ENCODE measurements around the gene FAM161B. TPM values are rescaled to one million over a fixed set of nuclear protein-coding genes. Genes with fewer than 3 reads are reported as not detected.
A peak's percentile ranks its signal among the peaks of the same experiment; 100 is the strongest.

FAM161B gene
- total RNA-seq, 4 donors from 2014 or later = 0.29 to 10.0 (median 4.9) TPM

DNA sequence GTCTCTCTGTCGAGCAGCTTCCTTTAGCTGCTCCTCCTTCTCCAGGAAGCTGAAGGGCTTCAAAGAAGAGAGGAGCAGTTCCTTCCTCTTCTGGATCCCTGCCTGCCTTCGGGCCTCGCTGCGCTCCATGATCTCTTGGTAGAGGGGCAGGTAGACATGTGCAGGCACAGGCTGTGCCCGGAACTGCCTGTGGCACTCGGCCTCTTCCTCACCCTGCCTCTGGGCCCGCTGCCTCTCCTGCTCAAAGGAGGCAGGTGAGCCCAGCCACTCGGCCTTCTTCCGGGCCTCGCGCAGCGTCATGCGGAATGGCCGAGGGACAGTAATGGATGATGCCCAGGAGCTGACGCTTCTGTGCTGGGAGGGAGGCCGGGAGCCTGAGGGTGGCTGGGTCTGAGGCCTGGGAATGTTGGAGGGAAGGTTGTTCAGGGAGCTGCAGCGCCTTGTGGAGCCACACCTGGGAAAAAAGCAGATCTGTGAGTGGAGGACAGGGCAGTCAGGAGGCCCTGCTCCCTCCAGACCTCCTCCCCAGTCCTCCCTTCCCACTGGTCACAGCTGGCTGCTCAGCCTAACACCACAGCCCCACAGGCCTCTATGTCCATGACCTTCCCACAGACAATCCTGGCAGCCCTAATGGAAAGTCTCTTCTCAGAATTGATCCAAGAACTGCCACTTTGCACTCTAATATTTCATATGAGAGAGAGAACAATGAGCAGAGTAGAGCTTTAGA lies 5.3 kb downstream of the FAM161B start:
- intact Hi-C loops (cut with DNase I; ENCODE audit: low total_unique reads) = no loop called here
- H3K4me3 ChIP-seq = no peak overlapping the region
- no peak for TF ChIP-seq POLR2A (IDR thresholded peaks at IDR 0.05)
- TF ChIP-seq, protein P1, sequence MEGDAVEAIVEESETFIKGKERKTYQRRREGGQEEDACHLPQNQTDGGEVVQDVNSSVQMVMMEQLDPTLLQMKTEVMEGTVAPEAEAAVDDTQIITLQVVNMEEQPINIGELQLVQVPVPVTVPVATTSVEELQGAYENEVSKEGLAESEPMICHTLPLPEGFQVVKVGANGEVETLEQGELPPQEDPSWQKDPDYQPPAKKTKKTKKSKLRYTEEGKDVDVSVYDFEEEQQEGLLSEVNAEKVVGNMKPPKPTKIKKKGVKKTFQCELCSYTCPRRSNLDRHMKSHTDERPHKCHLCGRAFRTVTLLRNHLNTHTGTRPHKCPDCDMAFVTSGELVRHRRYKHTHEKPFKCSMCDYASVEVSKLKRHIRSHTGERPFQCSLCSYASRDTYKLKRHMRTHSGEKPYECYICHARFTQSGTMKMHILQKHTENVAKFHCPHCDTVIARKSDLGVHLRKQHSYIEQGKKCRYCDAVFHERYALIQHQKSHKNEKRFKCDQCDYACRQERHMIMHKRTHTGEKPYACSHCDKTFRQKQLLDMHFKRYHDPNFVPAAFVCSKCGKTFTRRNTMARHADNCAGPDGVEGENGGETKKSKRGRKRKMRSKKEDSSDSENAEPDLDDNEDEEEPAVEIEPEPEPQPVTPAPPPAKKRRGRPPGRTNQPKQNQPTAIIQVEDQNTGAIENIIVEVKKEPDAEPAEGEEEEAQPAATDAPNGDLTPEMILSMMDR (IDR thresholded peaks at IDR 0.05) = no peak
- no peaks in the 10 kb centered on the region for H3K36me3 ChIP-seq
- H3K9me3 ChIP-seq = no peaks in the 10 kb centered on the region
- H3K27me3 ChIP-seq = no peaks in the 10 kb centered on the region
- no peaks in the 10 kb centered on the region for H3K4me1 ChIP-seq
- DNase-seq = no peak
- H3K27ac ChIP-seq = no peak overlapping the region

DNA sequence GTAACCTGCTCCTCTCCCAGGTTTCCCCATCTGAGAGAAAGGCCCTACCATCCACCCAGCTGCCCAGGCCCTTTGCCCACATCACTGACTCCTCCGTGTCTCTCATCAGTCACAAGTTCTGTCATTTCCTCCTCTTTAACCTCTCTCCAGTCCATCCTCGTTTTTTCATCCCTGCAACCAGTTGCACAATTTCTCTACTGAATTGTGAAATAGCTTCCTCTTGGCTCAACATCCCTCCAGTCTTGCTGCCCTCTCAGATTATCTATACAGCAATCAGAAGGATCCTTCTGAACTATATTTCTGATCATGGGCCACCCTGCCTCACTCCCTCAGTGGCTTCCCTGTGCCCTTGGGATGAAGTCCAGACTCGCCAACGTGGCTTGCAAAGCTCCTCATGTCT lies 6.8 kb downstream of the FAM161B start:
- TF ChIP-seq POLR2A (IDR thresholded peaks at IDR 0.05) = no peak
- Histone ChIP-seq H3K27me3 (no peaks in the 10 kb centered on the region), H3K4me3 (no peak overlapping the region), H3K9me3 (no peaks in the 10 kb centered on the region), H3K36me3 (no peaks in the 10 kb centered on the region), H3K27ac (peak overlapping the region in 1 of 2 donors; percentile 10), H3K4me1 (no peaks in the 10 kb centered on the region)
- intact Hi-C loops (cut with DNase I; ENCODE audit: low total_unique reads) = no loop called here
- DNase-seq = peak in 1 of 2 donors; percentile 28

- TF ChIP-seq POLR2A (IDR thresholded peaks at IDR 0.05) = no peak
- TF ChIP-seq, protein P1 (IDR thresholded peaks at IDR 0.05) = no peak
- Histone ChIP-seq H3K4me3 (no peak overlapping the region), H3K36me3 (no peaks in the 10 kb centered on the region), H3K27ac (no peak overlapping the region), H3K4me1 (no peaks in the 10 kb centered on the region), H3K9me3 (no peaks in the 10 kb centered on the region), H3K27me3 (no peaks in the 10 kb centered on the region)
- DNase-seq = no peak
- intact Hi-C loops (cut with DNase I; ENCODE audit: low total_unique reads) = no loop called here
These were observed 7.7 kb downstream of the FAM161B start for GRCh38 chr14:73942180-73942579.

- H3K9me3 ChIP-seq = no peaks in the 10 kb centered on the region
- no peaks in the 10 kb centered on the region for H3K4me1 ChIP-seq
- TF ChIP-seq, protein P1 (IDR thresholded peaks at IDR 0.05) = no peak
- no peak for TF ChIP-seq POLR2A (IDR thresholded peaks at IDR 0.05)
- no peaks in the 10 kb centered on the region for H3K36me3 ChIP-seq
- no peak overlapping the region for H3K4me3 ChIP-seq
- DNase-seq = no peak
- H3K27me3 ChIP-seq = no peaks in the 10 kb centered on the region
- intact Hi-C loops (cut with DNase I; ENCODE audit: low total_unique reads) = no loop called here
- H3K27ac ChIP-seq = no peak overlapping the region
These were observed 12.9 kb downstream of the FAM161B start for GRCh38 chr14:73937012-73937411.

- Histone ChIP-seq H3K9me3 (no peaks in the 10 kb centered on the region), H3K4me3 (no peak overlapping the region), H3K27me3 (no peaks in the 10 kb centered on the region), H3K4me1 (no peaks in the 10 kb centered on the region), H3K36me3 (no peaks in the 10 kb centered on the region), H3K27ac (no peak overlapping the region)
- DNase-seq = no peak
- intact Hi-C loops (cut with DNase I; ENCODE audit: low total_unique reads) = no loop called here
- TF ChIP-seq, protein P1 (IDR thresholded peaks at IDR 0.05) = no peak
- TF ChIP-seq POLR2A (IDR thresholded peaks at IDR 0.05) = no peak
These were observed 13.3 kb downstream of the FAM161B start for GRCh38 chr14:73936548-73936947.
